Right renal cortex interstitium (tissue), 3 donors: Measurements from ENCODE around the gene SDF2. TPM values are rescaled to one million over a fixed set of nuclear protein-coding genes. Genes with fewer than 3 reads are reported as not detected.
A peak's percentile ranks its signal among the peaks of the same experiment; 100 is the strongest.
"Not testable (repeated sequence)": the region's sequence is repeated elsewhere in the genome, so short reads cannot be mapped to it uniquely, and the experiment has no call there.

Source experiments
- DNase-seq, 3 donors: peaks; one replicate each; pipeline ENCODE4 v3.0.0-alpha.2; 2013; ENCODE audit warnings: low read depth in 3 of 3, low spot score in 2 of 3
- polyA plus RNA-seq, 3 donors: library from polyadenylated mRNA; unstranded; fragments of 120-200 nt; gene quantifications; one replicate each; pipeline ENCODE4 v1.2.1, GENCODE V29; 2013; ENCODE audit not compliant: insufficient read length in 3 of 3

Gene SDF2
- polyA plus RNA-seq, 3 donors, result 83.0 to 95.9 (median 90.7) TPM

DNA sequence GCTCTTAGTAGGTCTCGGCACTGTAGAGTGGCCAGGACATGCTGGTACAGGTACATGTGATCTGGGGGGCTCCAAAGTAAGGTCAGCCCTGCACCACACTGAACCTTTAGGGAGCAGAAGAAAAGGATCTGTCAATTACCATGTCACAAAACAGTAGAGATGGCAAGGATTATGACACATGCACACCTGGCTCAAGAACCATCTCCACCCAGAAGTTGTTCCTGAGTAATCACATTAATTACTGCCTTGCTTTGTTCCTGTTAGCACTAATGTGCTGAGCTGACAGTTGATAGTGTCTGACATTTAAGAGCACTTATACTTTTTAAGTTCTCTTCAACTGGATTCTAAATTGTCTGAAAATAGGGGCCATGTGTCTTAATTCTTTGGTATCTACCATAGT is 26.2 kb downstream of the SDF2 start:
- no peak for DNase-seq

DNA sequence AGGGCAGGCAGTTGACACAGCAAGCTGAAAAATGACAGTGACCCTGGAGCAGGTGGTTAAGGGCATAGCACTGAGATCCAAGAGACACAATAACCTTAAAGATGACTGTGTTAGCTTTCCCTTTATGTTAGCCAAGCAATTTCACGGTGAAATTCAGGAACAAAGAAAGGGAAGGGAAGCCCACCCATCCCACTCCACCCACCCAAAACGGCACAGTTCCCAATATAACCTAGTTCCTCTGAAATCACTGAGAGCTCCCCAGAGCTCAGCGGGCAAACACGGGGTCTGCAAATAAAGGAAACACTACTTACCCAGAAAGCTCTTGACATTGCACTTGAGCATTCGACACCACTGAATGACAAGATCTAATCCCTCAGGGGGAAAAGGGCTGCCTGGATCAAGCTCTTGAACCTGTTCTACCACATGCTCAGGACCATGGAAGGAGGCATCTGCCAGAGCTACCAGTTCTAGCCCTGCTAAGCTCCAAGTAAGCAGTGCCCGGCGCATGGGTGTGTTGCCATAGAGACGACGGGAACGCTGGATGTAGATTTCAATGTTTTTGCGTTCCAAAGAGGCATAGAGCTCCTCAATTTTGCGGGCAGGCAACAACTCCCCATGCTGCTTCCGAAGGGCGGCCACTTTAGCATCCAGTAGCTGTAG is 27.4 kb downstream of the SDF2 start:
- DNase-seq, result no peak

DNA sequence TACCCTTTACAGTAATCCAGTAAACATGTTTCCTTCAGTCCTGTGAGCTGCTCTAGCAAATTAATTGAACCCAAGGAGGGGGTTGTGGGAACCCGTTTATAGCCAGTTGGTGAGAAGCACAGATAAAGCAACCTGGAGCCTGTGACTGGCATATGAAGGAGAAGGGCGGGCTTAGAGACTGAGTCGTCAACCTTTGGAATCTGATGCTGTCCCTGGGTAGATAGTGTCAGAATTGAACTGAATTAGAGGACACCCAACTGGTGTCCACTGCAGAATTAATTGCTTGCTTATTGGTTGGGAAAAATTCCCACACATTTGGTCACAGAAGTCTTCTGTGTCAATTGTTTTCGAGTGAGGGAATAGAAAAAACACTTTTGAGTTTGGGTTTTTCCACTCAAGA is 34.9 kb downstream of the SDF2 start:
- no peak for DNase-seq

DNA sequence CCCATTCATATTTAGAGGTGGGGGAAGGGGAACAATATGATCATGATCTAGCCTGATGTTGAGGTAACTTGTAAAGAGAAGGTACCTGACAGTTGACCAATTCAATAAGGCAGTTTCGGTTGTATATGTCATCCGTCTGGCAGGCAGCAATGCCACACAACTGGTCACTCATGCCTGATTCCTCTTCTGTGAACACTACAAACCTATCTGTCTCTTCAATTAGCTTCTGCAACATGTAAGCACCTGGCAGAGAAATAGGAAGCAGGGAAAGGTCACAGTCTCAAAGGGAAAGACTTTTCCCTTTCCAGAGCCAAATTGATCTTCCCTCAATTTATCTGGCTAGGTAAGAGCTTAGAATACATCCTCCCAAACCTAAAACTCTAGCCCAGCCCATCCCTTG is 37.6 kb downstream of the SDF2 start:
- DNase-seq, result no peak

DNA sequence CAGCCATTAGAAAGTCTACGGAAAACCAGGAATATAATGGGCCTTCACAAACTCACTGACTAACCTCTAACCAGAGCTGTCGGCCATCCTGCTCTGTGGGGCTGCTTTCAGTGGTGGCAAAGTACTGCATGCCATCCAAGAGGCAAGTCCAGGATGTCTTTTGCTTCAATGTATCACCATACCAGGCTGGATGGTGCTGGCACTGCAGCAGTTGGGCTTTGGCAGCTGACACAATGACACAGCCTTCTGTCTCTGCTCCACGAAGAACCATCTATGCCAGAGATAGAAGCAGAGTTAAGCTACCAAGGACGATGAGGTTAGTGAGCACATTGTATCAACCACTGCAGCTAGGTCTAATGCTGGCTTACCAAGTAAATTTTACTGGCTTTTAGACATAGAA is 38.0 kb downstream of the SDF2 start:
- no peak for DNase-seq

DNA sequence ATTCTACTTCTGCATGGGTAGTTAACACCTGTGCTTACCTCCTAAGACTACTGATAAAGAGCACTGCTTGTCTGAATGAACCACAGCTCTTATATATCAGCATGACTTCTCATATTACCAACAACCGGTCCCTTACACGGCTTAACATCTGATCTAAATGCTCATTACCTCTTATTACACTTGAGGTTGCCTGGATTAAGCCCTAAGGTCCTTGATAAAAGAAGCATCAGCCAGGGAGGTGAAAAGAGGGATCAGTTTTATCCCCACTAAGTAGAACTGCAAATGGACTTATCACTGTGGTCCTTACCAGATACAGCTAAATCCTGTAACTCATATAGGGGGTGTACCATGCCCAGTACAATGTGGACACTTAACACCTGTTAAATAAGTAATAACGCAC is 39.5 kb downstream of the SDF2 start:
- DNase-seq, result no peak

DNA sequence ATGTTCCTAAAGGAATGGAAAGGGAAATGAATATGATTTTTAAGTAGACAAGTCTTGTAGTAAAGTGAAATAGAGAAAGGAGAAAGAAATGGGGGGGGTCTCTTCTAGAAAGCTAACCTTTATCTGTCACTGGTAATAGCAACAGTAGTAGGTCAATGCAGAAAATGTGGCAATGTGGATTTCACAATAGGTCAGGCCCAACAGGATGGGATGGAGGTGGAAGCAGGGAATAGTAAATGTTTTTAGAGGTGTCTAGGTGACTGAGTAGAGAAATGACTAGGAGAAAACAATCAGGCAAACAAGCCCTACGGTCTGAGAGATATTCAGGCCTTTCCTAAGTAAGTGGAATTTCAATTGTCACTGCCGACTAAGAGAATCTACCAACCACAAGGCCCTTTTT is 41.7 kb downstream of the SDF2 start:
- DNase-seq, result no peak

DNA sequence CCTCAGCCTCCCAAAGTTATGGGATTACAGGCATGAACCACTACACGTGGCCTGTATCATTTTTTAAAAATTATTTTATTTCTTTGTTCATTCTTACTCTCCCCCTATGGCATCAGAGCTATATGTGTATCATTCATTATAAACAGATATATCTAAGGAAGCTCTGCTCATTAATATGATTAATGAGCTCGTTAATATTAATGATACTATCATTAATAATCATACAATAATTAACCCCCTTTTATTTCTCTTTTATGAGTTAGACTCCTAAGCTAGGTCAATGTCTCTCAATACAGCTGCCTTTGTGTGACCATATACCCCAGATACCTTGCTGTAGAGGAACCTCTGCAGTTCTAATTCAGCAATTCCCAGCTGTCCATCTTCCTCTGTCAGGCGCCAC is 43.2 kb downstream of the SDF2 start:
- no peak for DNase-seq

DNA sequence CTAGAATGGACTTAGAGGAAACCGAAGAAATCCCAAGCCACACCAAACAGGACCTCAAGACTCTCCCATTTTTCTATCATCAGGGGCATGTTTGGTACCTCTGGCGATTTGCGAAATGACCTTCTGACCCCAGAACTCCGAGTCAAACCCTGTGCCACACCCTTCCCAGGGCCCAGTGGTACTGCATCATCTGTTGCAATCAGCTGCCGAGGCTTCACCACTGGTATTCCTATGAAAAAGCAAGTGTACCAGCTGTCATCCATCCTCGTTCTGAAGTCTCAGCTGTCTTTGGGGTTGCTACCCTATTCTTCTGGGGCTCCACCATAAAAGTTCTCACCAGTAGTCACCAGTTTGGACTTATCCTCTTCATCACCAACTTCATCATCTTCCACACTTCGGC is 45.4 kb downstream of the SDF2 start:
- DNase-seq, result no peak

DNA sequence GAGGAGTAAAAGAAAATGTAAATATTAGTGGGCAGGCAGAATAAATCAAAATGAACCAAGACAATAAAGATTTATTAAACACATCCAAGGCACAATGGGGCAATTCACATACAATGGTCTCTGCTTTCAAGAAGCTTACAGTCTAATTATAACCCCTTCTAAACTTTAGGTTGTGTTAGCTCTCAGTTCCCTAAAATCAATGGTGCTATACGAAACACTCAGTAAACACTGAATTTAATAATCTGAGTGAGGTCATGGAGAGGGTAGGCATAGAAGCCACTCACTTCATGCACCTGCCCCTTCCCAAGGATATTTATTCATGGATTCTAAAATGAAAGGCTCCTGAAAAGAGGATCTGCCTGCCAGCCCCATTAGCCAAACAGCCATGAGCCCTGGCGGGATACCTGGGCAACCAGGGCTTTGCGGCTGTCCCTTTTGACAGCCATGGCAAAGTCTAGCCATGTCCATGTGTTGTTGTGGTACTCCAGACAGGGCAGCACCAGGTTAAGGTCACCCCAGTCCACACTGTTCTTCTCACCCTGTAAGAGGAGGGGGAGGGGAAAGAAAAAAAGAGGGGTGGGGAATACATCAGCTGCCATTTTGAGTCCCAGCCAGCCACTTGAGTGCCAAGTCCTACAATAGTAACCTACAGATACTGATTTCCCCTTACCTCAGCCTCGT is 46.3 kb downstream of the SDF2 start:
- DNase-seq, result no peak

DNA sequence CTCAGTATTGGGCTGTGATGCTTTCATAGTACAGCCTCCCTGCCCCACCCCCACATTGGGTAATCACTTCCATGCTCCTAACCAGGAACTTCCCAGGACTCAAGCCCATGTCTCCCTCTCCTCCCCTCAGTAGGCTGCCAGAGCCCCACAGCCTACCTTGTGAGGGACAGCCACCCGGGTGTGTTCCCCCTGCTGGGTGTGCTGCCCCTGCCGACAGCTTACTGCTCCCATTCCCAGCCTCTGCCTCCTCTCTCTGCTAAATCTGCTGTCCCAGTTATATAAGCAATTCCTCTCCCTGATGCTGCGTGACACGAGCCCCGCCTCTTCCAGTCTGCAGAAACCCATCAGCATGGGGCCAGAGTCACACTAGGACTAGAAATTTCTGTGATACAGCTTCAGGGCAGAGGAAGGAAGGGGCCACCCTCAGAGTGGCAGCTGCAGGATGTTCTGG is 47.8 kb downstream of the SDF2 start, which contains the start of gene RSKR:
TSS of gene RSKR (minus strand) at position 255 of the 451 bp plus-strand sequence. CDS start at position 231, 24 bp downstream.
- DNase-seq, result no peak

DNA sequence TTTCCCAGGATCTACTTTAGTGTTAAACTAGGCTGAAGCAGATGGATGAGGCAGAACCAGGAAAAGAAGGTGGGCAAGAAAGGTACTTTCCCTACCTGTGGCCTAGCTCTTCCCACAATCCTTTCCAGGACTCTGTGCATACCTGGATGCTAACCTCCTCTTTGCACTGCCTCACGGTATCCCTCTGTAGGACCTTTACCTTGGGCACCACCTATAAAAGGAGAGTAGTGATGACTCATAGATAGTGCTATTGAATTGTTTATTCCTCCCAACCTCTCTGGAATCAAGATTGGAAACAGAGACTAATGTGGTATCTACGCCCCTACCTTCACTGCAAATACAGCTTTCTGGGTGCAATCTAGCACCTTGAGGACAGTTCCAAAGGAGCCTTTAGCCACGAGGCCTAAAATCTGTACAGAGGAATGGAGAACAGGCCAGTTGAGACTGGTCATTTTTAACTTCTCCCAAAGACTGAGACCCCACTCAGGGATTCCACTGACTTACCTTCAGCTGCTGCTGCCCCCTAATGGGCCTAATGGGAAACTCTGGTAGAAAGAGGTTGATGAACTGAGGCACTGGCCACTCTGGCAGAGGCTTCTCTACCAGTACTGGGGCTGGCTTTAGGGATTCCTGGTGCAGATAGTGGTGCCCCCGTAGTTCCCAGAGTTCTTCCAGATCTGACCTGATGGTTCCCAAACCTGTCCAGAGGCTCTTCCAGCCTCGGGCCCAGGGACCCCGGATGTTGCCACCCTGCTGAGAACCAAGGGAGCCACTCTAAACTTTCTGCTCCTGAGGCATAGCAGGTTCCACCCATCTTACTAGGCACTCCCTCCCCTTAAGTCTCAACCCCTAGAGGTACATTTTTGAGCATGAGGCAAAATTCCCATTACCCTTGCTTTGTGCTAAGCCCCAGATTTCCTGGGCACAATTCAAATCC is 48.5 kb downstream of the SDF2 start:
- DNase-seq, result no peak

DNA sequence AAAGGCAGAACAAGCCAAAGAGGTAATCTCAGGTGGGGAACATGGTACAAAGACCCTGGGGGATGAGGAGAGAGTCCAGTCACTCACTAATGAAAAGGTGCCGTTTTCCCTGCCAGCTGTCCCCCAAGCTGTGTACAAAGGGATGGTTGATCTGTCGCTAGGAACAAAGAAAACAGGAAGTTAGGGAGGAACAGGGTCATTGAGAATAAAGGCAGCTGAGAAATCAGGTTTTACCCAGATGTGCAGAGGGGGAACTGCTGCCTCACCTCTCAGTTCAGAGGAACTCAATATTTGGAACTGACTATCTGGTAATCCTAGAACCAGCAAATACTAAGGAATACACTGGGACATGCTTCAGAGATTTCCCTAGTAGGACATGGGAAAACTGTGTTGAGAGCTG is 49.2 kb downstream of the SDF2 start:
- DNase-seq, result no peak

DNA sequence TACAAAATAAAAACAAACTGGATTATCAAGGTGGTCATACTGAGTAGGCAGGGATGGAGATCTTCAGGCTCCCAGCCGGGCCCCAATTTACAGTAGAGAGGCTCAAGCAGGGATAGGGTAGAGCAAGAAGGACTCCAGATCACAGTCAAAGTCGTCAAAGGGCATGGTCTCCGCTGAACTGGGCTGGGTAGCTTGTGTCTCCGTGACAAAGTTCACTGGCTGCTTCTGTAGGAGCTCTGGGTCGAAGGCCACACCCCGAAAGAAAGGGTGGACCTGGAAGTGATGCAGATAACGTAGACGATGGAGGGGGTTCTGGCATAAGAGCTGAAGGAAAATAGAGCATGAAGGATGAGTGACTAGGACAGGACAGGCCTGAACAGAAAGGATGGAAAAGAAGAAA is 51.3 kb downstream of the SDF2 start:
- no peak for DNase-seq

DNA sequence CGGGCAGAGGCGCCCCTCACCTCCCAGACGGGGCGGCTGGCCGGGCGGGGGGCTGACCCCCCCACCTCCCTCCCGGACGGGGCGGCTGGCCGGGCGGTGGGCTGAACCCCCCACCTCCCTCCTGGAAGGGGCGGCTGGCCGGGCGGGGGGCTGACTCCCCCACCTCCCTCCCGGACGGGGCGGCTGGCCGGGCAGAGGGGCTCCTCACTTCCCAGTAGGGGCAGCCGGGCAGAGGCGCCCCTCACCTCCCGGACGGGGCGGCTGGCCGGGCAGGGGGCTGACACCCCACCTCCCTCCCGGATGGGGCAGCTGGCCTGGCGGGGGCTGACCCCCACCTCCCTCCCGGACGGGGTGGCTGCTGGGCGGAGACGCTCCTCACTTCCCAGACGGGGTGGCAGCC is 57.7 kb downstream of the SDF2 start:
- DNase-seq, result not testable (repeated sequence)

DNA sequence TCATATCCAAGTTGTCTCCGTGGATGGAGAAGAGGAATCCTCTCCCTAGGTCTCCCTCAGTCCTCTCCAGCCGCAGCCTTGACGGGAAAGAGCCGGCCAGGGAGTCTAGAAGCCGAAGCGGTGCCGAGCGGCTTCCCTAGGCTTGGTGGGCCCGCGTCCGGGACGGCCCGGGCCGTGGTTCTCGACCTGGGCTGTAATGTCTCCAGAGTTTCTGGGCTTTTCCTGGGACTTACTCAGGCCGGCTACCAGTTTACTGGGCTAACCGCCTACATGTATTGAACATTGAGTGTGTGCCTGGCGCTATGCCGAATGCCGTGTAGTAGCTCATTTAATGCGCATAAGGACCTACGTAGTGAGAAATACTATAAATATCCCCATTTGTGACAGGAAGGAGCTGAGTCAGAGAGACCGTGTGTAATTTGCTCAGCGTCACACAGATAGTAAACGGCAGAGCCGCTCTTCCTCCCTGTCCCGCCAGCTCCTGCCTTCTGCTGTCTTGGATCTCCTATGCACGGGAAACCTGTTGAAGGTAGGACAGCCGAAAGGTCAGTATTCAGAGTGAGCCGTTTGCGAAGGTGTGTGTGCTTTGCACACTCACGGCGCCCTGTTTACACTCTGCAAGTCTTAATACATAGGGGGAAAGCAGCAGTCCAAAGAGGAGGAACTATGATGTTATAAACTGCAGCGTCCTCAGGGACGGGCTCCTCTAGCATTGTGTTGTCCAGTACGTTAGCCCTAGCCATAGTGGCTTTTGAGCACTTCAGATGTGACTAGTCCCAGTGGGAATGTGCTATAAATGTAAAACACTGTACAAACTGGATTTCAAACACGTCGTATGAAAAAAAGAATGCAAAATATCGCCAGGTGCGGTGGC is 62.2 kb downstream of the SDF2 start:
- DNase-seq, result peak in 1 of 3 donors; percentile 48

DNA sequence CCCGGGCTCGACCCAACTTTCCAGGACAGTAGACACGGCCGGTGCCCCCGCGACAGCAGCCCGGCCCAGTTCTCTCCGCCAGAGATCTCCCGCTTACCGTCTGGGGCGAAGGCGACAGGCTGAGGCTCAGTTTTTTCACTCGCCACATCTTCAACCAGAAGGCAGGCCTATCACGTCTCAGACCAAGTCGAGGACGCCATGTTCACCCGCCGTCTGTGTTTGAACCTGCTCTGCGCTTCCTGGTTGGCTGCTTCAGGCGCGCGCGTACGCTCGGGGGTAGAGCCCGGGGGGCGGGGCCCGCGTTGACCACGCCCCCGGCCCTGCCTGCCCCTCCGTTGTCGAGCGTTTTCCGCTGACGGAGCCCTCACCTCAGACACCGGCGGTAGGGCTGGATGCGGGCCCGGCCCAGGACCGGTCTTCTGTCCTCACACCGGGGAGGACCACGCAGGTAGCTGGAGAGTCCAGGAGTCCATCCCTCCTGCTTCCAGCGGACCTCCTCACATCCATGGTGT is 62.9 kb downstream of the SDF2 start, which contains the start of gene SPAG5:
TSS of gene SPAG5 (minus strand) at position 227 of the 512 bp plus-strand sequence. CDS start at position 148, 79 bp downstream.
- peak; percentile 66 to 85 (median 80) for DNase-seq

DNA sequence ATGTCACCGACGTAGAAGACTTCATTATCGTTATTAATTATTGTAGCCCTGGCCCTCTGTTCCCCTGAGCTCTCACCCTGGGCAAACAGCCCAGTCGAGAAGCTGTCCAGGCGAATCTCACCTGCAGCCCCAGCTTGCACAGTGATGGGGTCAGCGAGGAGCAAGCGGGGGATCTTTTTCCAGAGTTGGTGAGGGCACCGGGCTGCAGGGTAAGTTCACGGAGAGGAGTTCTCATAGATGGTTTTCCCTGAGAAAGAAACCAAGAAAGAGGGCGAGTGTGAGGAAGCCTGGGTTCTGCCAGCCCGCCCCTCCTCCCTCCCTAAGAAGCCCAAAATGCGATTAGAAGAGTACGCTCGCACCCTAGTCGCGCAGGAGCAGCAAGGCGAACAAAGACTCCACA is 63.3 kb downstream of the SDF2 start:
- no peak for DNase-seq
